Neural cell (in vitro differentiated cells): ENCODE results near the gene MRPL4. TPM values are rescaled to one million over a fixed set of nuclear protein-coding genes. Genes with fewer than 3 reads are reported as not detected.

Experiments
- H2AFZ ChIP-seq: fragments of 200-600, 300-800 bp; sonication (generic), shearing (Covaris generic); 2 replicates; pipeline ENCODE4 v1.6.0; 2014; ENCODE audit warnings: low read depth, mild to moderate bottlenecking, antibody characterized with exemption, low read length, moderate library complexity
- H3F3A ChIP-seq: fragments of 200-600 bp; shearing (Covaris generic); 2 replicates; pipeline ENCODE4 v1.6.1; 2016; ENCODE audit warnings: mild to moderate bottlenecking, moderate library complexity, mixed read lengths, antibody characterized with exemption, low read length; ENCODE audit not compliant: insufficient read depth, poor library complexity, severe bottlenecking
- H3K27ac ChIP-seq: fragments of 200-600, 300-800 bp; sonication (generic), shearing (Covaris generic); 2 replicates; pipeline ENCODE4 v1.5.1; 2014; ENCODE audit warnings: mild to moderate bottlenecking, low read length, moderate library complexity
- H3K27me3 ChIP-seq: fragments of 300-800, 200-600 bp; sonication (generic), shearing (Covaris generic); 2 replicates; pipeline ENCODE4 v1.6.0; 2014; ENCODE audit warnings: mild to moderate bottlenecking, low read depth, low read length, moderate library complexity; ENCODE audit not compliant: insufficient read depth
- H3K36me3 ChIP-seq: fragments of 300-800, 200-600 bp; sonication (generic), shearing (Covaris generic); 2 replicates; pipeline ENCODE4 v1.5.1; 2014; ENCODE audit warnings: mild to moderate bottlenecking, antibody characterized with exemption, low read length, moderate library complexity; ENCODE audit not compliant: insufficient read depth
- H3K4me2 ChIP-seq: fragments of 300-800, 200-600 bp; sonication (generic), shearing (Covaris generic); 2 replicates; pipeline ENCODE4 v1.6.0; 2014; ENCODE audit warnings: mild to moderate bottlenecking, low read length
- H3K4me3 ChIP-seq: fragments of 300-800, 200-600 bp; sonication (generic), shearing (Covaris generic); 2 replicates; pipeline ENCODE4 v1.5.1; 2014; ENCODE audit warnings: mild to moderate bottlenecking, low read length, moderate library complexity
- H3K79me2 ChIP-seq: fragments of 200-600 bp; shearing (Covaris generic); replicated peaks from 2 replicates; pipeline ENCODE4 v1.6.0; 2014; ENCODE audit warnings: mild to moderate bottlenecking, low read length, moderate library complexity; ENCODE audit not compliant: insufficient read depth
- H3K9ac ChIP-seq: fragments of 300-800, 200-600 bp; sonication (generic), shearing (Covaris generic); 2 replicates; pipeline ENCODE4 v1.6.1; 2016; ENCODE audit warnings: mild to moderate bottlenecking, low read length, mixed read lengths
- H3K9me2 ChIP-seq: fragments of 200-600 bp; shearing (Covaris generic); 2 replicates; pipeline ENCODE4 v1.6.1; 2016; ENCODE audit warnings: mild to moderate bottlenecking, low read length, mixed read lengths; ENCODE audit not compliant: insufficient read depth
- H3K9me3 ChIP-seq: fragments of 200-600, 300-800 bp; sonication (generic), shearing (Covaris generic); 2 replicates; pipeline ENCODE4 v1.6.1; 2016; ENCODE audit warnings: mild to moderate bottlenecking, mixed run types, low read length, moderate library complexity, mixed read lengths
- H4K20me1 ChIP-seq: fragments of 200-600 bp; shearing (Covaris generic); 2 replicates; pipeline ENCODE4 v1.6.1; 2016; ENCODE audit warnings: mild to moderate bottlenecking, mixed run types; ENCODE audit not compliant: insufficient read depth
- EP300 ChIP-seq: fragments of 450-650 bp; conservative IDR thresholded peaks from 2 replicates; pipeline ENCODE4 v1.6.1; 2014; ENCODE audit warnings: antibody characterized with exemption, mild to moderate bottlenecking, moderate library complexity; ENCODE audit not compliant: poor library complexity, severe bottlenecking
- EZH2 ChIP-seq: fragments of 200-600, 300-800 bp; shearing (Covaris generic), sonication (generic); IDR thresholded peaks from 2 replicates; pipeline ENCODE4 v1.6.1; 2014; ENCODE audit warnings: antibody characterized with exemption, low read length, borderline replicate concordance, mild to moderate bottlenecking; ENCODE audit not compliant: insufficient read depth, poor library complexity, severe bottlenecking
- MXI1 ChIP-seq: fragments of 450-650 bp; conservative IDR thresholded peaks from 2 replicates; pipeline ENCODE4 v1.6.1; 2014; ENCODE audit warnings: antibody characterized with exemption, mild to moderate bottlenecking; ENCODE audit not compliant: poor library complexity, severe bottlenecking
- POLR2AphosphoS5 ChIP-seq: IDR thresholded peaks from 2 replicates; pipeline ENCODE4 v1.6.1; 2012
- RAD21 ChIP-seq: fragments of 450-650 bp; conservative IDR thresholded peaks from 2 replicates; pipeline ENCODE4 v1.6.1; 2014; ENCODE audit warnings: antibody characterized with exemption, mild to moderate bottlenecking, moderate library complexity
- SMC3 ChIP-seq: fragments of 450-650 bp; conservative IDR thresholded peaks from 2 replicates; pipeline ENCODE4 v1.6.1; 2014; ENCODE audit warnings: antibody characterized with exemption, mild to moderate bottlenecking, moderate library complexity; ENCODE audit not compliant: poor library complexity
- TAF1 ChIP-seq: IDR thresholded peaks from 2 replicates; pipeline ENCODE4 v1.6.1; 2012; ENCODE audit warnings: low read depth
- polyA plus RNA-seq: library from polyadenylated mRNA; depleted of rRNA; stranded (reverse); fragments of >200 nt; gene quantifications from 2 replicates; pipeline ENCODE4 v1.2.3, GENCODE V29; 2014
- TF ChIP-seq, protein P1 (sequence below): fragments of 450-650 bp; IDR thresholded peaks from 2 replicates; pipeline ENCODE4 v1.5.1; 2014; ENCODE audit warnings: antibody characterized with exemption, mild to moderate bottlenecking, moderate library complexity; ENCODE audit not compliant: poor library complexity, severe bottlenecking
- TF ChIP-seq, protein P2 (sequence below): IDR thresholded peaks from 2 replicates; pipeline ENCODE4 v1.6.1; 2012; ENCODE audit warnings: borderline replicate concordance

MRPL4 gene
- polyA plus RNA-seq, 1 donor from 2014 or later = 27.2 TPM

DNA sequence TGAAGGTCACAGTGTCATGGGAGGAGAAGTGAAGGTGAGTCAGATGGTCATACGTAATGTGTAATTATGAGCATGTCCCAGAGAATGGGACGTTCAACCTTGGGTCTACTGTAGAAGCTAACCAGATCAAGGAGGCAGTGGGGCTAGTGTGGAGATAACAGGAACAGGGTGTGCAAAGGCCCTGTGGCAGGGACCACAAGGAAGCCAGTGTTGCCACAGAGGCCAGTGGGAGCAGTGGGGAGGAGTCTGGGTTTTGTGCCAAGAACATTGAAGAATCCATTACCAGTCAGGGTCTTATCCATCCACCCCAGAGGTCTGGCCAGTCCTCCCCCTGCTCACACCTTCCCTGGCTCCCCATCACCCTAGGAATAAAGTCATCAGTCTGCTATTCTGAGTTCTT, 3.3 kb downstream of the MRPL4 start:
- no peaks in the 10 kb centered on the region for H3K9me3 ChIP-seq
- H3K79me2 ChIP-seq = peaks cover 7% of the 10 kb centered on the region
- no peaks in the 10 kb centered on the region for H4K20me1 ChIP-seq
- H3K36me3 ChIP-seq = no peaks in the 10 kb centered on the region
- H2AFZ ChIP-seq = no peak overlapping the region
- H3K27ac ChIP-seq = no peak overlapping the region
- no peaks in the 10 kb centered on the region for H3K9me2 ChIP-seq
- H3K27me3 ChIP-seq = no peaks in the 10 kb centered on the region
- no peak overlapping the region for H3K9ac ChIP-seq
- no peaks in the 10 kb centered on the region for H3F3A ChIP-seq
- no peak overlapping the region for H3K4me3 ChIP-seq
- TF ChIP-seq MXI1 (no peak), POLR2AphosphoS5 (no peak), EZH2 (no peak), TAF1 (no peak), SMC3 (no peak), EP300 (no peak), RAD21 (no peak)
- TF ChIP-seq, protein P1, sequence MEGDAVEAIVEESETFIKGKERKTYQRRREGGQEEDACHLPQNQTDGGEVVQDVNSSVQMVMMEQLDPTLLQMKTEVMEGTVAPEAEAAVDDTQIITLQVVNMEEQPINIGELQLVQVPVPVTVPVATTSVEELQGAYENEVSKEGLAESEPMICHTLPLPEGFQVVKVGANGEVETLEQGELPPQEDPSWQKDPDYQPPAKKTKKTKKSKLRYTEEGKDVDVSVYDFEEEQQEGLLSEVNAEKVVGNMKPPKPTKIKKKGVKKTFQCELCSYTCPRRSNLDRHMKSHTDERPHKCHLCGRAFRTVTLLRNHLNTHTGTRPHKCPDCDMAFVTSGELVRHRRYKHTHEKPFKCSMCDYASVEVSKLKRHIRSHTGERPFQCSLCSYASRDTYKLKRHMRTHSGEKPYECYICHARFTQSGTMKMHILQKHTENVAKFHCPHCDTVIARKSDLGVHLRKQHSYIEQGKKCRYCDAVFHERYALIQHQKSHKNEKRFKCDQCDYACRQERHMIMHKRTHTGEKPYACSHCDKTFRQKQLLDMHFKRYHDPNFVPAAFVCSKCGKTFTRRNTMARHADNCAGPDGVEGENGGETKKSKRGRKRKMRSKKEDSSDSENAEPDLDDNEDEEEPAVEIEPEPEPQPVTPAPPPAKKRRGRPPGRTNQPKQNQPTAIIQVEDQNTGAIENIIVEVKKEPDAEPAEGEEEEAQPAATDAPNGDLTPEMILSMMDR = no peak
- TF ChIP-seq, protein P2, sequence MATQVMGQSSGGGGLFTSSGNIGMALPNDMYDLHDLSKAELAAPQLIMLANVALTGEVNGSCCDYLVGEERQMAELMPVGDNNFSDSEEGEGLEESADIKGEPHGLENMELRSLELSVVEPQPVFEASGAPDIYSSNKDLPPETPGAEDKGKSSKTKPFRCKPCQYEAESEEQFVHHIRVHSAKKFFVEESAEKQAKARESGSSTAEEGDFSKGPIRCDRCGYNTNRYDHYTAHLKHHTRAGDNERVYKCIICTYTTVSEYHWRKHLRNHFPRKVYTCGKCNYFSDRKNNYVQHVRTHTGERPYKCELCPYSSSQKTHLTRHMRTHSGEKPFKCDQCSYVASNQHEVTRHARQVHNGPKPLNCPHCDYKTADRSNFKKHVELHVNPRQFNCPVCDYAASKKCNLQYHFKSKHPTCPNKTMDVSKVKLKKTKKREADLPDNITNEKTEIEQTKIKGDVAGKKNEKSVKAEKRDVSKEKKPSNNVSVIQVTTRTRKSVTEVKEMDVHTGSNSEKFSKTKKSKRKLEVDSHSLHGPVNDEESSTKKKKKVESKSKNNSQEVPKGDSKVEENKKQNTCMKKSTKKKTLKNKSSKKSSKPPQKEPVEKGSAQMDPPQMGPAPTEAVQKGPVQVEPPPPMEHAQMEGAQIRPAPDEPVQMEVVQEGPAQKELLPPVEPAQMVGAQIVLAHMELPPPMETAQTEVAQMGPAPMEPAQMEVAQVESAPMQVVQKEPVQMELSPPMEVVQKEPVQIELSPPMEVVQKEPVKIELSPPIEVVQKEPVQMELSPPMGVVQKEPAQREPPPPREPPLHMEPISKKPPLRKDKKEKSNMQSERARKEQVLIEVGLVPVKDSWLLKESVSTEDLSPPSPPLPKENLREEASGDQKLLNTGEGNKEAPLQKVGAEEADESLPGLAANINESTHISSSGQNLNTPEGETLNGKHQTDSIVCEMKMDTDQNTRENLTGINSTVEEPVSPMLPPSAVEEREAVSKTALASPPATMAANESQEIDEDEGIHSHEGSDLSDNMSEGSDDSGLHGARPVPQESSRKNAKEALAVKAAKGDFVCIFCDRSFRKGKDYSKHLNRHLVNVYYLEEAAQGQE = no peak
- H3K4me2 ChIP-seq = no peak overlapping the region

DNA sequence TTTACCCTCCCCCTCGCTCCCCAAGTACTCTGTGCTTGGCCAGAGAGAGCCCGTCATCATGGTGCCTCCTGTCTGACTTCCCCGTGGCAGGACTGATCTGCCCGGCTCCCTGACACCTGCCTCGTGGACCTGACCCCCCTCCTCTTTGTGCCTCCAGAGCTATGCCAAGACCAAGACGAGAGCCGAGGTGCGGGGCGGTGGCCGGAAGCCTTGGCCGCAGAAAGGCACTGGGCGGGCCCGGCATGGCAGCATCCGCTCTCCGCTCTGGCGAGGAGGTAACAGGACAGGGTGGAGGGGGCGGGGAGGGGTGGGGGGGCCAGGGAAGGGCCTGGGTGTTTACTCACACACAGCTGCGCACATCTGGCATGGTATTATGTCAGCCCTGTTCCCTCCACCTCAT, 4.5 kb downstream of the MRPL4 start:
- Histone ChIP-seq H3K4me2 (no peak overlapping the region), H3K79me2 (peaks cover 7% of the 10 kb centered on the region), H3K9ac (no peak overlapping the region), H3K36me3 (no peaks in the 10 kb centered on the region), H3K9me3 (no peaks in the 10 kb centered on the region), H4K20me1 (no peaks in the 10 kb centered on the region), H3K4me3 (no peak overlapping the region), H3K9me2 (no peaks in the 10 kb centered on the region), H3K27me3 (no peaks in the 10 kb centered on the region), H3K27ac (no peak overlapping the region), H2AFZ (no peak overlapping the region), H3F3A (no peaks in the 10 kb centered on the region)
- TF ChIP-seq, protein P2 = no peak
- no peak for TF ChIP-seq MXI1
- TF ChIP-seq, protein P1 = no peak
